Osteoblast (primary cell): ENCODE data around the gene NDST3. TPM values are rescaled to one million over a fixed set of nuclear protein-coding genes. Genes with fewer than 3 reads are reported as not detected.

Source experiments
- DNase-seq: peaks from one replicate; pipeline ENCODE4 v3.0.0; 2011; ENCODE audit warnings: low spot score, mixed read lengths; ENCODE audit not compliant: insufficient read length; ENCODE audit errors: missing footprints
- H2AFZ ChIP-seq: 2 replicates; pipeline ENCODE4 v1.6.0; 2011; ENCODE audit warnings: mild to moderate bottlenecking, low read length
- H3K27ac ChIP-seq: 2 replicates; pipeline ENCODE4 v1.5.1; 2011; ENCODE audit warnings: mild to moderate bottlenecking, low read depth, low read length, moderate library complexity
- H3K27me3 ChIP-seq: 2 replicates; pipeline ENCODE4 v1.6.0; 2012; ENCODE audit warnings: mild to moderate bottlenecking, control low read depth, inconsistent platforms, low read length, moderate library complexity; ENCODE audit not compliant: insufficient read depth
- H3K36me3 ChIP-seq: 2 replicates; pipeline ENCODE4 v1.5.1; 2011; ENCODE audit warnings: mild to moderate bottlenecking, low read length, control low read depth, moderate library complexity; ENCODE audit not compliant: insufficient read depth
- H3K4me1 ChIP-seq: 2 replicates; pipeline ENCODE4 v1.5.1; 2011; ENCODE audit warnings: mild to moderate bottlenecking, low read length, control low read depth, moderate library complexity; ENCODE audit not compliant: insufficient read depth
- H3K4me2 ChIP-seq: 2 replicates; pipeline ENCODE4 v1.6.0; 2011; ENCODE audit warnings: mild to moderate bottlenecking, low read length; ENCODE audit not compliant: insufficient read depth
- H3K4me3 ChIP-seq: fragments of 200-600 bp; sonication (generic); 3 replicates; pipeline ENCODE4 v1.5.1; 2012; ENCODE audit warnings: mild to moderate bottlenecking, low read length, inconsistent platforms; ENCODE audit not compliant: insufficient read depth
- H3K79me2 ChIP-seq: 2 replicates; pipeline ENCODE4 v1.6.0; 2012; ENCODE audit warnings: mild to moderate bottlenecking, low read length, control low read depth, inconsistent platforms; ENCODE audit not compliant: insufficient read depth
- H3K9me3 ChIP-seq: 2 replicates; pipeline ENCODE4 v1.5.1; 2011; ENCODE audit warnings: low read depth, low read length, control low read depth
- H4K20me1 ChIP-seq: 2 replicates; pipeline ENCODE4 v1.6.0; 2012; ENCODE audit warnings: mild to moderate bottlenecking, low read length, control low read depth; ENCODE audit not compliant: insufficient read depth
- CTCF ChIP-seq: IDR thresholded peaks from 2 replicates; pipeline ENCODE4 v1.5.1; 2011; ENCODE audit warnings: mild to moderate bottlenecking, low read depth, low read length, moderate library complexity; ENCODE audit errors: extremely low read depth
- total RNA-seq: library from RNA; depleted of rRNA; stranded (reverse); fragments of >200 nt; gene quantifications from 2 replicates; pipeline ENCODE4 v1.2.3, GENCODE V29; 2012

Gene NDST3
- total RNA-seq, 1 donor: not detected

GRCh38 chr4:118171381-118171780, 137.1 kb downstream of the NDST3 start:
- Histone ChIP-seq H3K4me2 (no peak overlapping the region), H3K27ac (no peak overlapping the region), H3K27me3 (no peaks in the 10 kb centered on the region), H3K4me3 (no peak overlapping the region), H3K9me3 (no peaks in the 10 kb centered on the region), H2AFZ (no peak overlapping the region), H3K36me3 (no peaks in the 10 kb centered on the region), H4K20me1 (no peaks in the 10 kb centered on the region), H3K4me1 (peaks cover 24% of the 10 kb centered on the region), H3K79me2 (no peaks in the 10 kb centered on the region)
- DNase-seq: no peak
- no peak for TF ChIP-seq CTCF

- no peak for DNase-seq
- no peak overlapping the region for H2AFZ ChIP-seq
- no peak overlapping the region for H3K4me2 ChIP-seq
- H3K36me3 ChIP-seq: no peaks in the 10 kb centered on the region
- no peaks in the 10 kb centered on the region for H3K9me3 ChIP-seq
- H3K4me1 ChIP-seq: peaks cover 30% of the 10 kb centered on the region
- H3K79me2 ChIP-seq: no peaks in the 10 kb centered on the region
- no peaks in the 10 kb centered on the region for H3K27me3 ChIP-seq
- H3K4me3 ChIP-seq: no peak overlapping the region
- H4K20me1 ChIP-seq: no peaks in the 10 kb centered on the region
- no peak for TF ChIP-seq CTCF
- H3K27ac ChIP-seq: peak overlapping the region; percentile 49
Measured at GRCh38 chr4:118173126-118173525, 138.8 kb downstream of the NDST3 start.

GRCh38 chr4:118173956-118174725, 139.9 kb downstream of the NDST3 start:
- H3K27ac ChIP-seq: peak overlapping the region; percentile 64
- H4K20me1 ChIP-seq: no peaks in the 10 kb centered on the region
- H3K79me2 ChIP-seq: no peaks in the 10 kb centered on the region
- TF ChIP-seq CTCF: no peak
- peak overlapping the region; percentile 58 for H3K4me2 ChIP-seq
- H2AFZ ChIP-seq: peak overlapping the region; percentile 74
- peak overlapping the region; percentile 2 for H3K4me3 ChIP-seq
- peak; percentile 44 for DNase-seq
- no peaks in the 10 kb centered on the region for H3K27me3 ChIP-seq
- no peaks in the 10 kb centered on the region for H3K36me3 ChIP-seq
- no peaks in the 10 kb centered on the region for H3K9me3 ChIP-seq
- peaks cover 35% of the 10 kb centered on the region for H3K4me1 ChIP-seq

GRCh38 chr4:118175506-118175905, 141.2 kb downstream of the NDST3 start:
- Histone ChIP-seq H3K4me3 (no peak overlapping the region), H3K4me1 (peaks cover 38% of the 10 kb centered on the region), H2AFZ (peak overlapping the region; percentile 1), H3K9me3 (no peaks in the 10 kb centered on the region), H3K79me2 (no peaks in the 10 kb centered on the region), H3K36me3 (no peaks in the 10 kb centered on the region), H3K27ac (no peak overlapping the region), H4K20me1 (no peaks in the 10 kb centered on the region), H3K4me2 (no peak overlapping the region), H3K27me3 (no peaks in the 10 kb centered on the region)
- TF ChIP-seq CTCF: no peak
- DNase-seq: no peak
